Effector CD8-positive, alpha-beta T cell (primary cell): Measurements from ENCODE around the gene TEDDM1.
"Not testable (repeated sequence)": the region's sequence is repeated elsewhere in the genome, so short reads cannot be mapped to it uniquely, and the experiment has no call there.

Source experiments
- DNase-seq: peaks from one replicate; lab custom pipeline; 2025; lab: John Stamatoyannopoulos, UW
- total RNA-seq, 4 experiments: gene quantifications; one replicate each; lab custom pipeline; 2026; lab: John Stamatoyannopoulos, UW

Gene TEDDM1, protein sequence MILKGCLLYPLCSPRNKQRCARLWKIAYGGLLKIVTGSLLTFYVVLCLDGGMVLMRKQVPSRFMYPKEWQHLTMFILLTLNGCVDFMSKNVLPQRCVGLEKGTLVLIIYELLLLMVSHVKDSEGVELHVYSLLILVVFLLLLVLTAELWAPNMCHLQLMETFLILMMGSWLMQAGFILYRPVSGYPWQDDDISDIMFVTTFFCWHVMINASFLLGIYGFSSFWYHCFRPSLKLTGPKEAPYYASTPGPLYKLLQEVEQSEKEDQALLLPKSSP
- total RNA-seq = 0 reads per million in 4 experiments

DNA sequence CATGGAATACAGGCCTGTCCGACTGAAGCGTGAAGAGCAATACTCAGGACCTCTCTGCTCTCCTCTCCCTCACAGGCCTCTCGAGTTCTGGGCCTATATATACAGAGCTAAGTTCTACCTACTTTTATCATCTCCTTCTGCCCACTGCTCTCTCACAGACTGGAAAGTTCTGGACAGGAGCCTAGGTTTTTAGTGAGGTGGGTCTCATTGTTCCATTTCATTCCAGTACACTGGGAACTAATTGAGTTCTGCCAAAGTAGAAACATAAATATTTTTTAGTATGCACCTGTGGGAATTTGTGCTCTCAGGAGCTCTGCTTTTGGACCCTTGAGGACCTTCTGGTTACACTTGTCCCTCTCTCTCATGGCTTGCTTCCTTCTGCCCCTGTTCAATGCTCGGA, at the start of gene TEDDM1:
Gene TEDDM1 (minus strand): TSS at position 101 of the 400 bp plus-strand sequence. CDS start 182 bp downstream, outside the sequence.
- DNase-seq = no peak

DNA sequence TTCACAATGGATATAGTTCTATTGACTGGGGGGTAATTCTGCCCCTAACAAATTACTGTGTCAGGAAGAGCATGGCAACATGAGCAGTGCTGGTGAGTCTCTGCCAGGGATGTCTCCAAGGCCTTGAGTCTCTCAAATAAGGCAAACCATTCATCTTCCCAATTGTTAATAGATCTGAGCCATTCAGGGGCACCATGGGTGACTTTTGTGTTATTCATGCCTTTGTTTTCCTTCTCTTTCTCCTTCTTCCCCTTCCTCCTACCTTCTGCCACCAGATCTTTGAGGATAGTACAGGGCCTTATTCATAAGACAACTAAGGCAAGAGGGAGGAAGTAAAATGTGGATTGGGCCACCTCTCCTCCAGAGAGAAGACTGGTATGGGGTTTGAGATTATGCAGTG, 49.6 kb upstream of the TEDDM1 start, which contains the start of gene RGSL1:
Gene RGSL1 (plus strand): TSS at position 60 of the 400 bp plus-strand sequence. CDS start 20 bp downstream, at position 80.
- no peak for DNase-seq

DNA sequence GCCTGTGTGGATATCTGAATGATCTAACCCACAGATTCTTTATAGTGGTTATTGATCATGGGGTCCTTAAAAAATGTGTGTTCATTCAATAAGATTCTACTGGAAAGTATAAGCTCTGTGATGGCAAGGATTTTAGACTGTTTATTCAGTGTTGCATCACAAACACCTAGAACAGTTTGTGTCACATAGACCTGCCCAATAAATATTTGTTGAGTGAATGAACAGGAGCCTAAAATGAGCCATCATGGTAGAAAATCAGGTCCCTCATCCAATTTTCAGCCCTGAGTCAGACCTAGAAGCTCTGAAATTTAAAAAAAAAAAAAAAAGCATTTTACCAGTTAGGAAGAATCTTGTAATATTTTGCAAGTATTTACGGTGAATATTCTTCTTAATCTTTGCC, 47.2 kb upstream of the TEDDM1 start:
- no peak for DNase-seq

DNA sequence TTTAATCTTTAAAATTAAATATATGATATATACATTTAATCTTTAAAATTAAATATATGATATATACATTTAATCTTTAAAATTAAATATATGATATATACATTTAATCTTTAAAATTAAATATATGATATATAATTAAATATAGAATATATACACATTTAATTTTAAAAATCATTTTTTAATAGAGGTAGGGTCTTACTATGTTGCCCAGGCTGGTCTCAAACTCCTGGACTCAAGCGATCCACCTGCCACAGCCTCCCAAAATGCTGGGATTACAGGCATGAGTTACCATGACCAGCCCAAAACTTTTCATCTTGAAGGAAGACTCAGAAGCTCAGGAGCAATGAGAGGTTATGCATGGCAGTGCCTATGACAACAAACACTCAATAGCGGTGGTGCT, 46.7 kb upstream of the TEDDM1 start:
- DNase-seq = not testable (repeated sequence)

DNA sequence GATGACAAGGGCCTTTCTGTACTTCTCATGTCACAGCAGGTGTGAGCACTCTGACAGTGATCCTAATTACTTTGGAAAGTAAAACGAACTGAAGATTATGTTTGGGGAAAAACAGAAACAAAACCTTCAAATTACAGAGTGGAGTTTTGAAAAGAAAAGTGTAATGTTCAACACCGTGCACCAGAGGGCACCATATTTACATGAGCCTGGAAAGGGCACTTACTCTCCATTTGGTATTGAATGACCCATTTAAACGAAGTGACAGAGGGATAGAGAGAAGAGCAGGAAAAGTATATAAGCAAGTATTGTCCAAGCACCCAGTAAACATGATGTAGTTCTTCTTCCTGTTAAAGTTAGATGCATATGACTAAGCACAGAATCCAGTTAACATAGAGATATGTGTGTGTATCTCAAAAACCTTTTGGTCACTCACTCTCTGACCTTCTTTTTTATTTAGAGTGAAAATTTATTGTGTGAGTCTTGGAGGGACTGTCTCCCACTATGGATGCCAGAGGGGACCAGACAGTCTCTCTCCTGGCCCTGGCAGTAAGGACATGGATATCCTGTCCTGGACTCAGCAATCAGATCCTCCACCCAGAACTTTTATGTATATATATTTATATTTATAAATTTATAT, 45.7 kb upstream of the TEDDM1 start:
- no peak for DNase-seq

DNA sequence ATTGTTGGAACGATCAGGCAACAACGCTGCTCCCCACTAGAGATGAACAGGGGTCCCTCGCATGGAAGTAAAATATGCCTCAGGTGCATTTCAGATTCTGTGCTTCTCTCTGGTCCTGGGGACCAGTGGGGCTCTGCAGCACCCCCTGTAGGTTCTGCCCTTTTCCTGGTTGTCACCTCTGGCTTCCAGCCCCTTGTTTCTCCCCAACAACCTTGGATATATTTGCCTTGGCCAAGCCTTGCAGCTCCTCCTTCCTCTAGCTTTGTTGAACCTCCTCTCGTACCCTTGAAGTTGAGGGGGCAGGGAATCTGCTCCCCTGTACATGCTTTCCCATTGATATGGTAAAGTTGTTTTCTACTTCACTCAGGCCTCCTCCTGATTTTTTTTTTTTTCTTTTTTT, 44.0 kb upstream of the TEDDM1 start:
- no peak for DNase-seq

DNA sequence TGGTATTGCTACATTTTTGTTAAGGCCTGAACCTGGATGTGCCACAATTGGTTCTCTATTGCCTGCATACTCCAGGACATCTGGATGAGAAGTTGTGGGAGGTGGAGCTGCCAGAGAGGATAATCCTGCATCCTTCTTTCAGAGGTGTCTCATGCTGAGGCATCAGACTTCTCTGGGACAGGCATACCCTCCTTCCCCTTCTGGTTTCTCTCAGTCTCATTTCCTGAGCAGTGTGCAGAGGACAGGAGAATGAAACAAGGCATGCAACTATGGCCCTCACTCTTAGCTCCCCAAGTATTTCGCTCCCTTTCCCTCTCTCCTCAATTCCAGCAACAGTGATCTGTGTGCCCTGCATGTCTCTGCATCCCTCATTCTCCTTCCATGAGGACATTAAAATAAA, 41.9 kb upstream of the TEDDM1 start:
- no peak for DNase-seq

DNA sequence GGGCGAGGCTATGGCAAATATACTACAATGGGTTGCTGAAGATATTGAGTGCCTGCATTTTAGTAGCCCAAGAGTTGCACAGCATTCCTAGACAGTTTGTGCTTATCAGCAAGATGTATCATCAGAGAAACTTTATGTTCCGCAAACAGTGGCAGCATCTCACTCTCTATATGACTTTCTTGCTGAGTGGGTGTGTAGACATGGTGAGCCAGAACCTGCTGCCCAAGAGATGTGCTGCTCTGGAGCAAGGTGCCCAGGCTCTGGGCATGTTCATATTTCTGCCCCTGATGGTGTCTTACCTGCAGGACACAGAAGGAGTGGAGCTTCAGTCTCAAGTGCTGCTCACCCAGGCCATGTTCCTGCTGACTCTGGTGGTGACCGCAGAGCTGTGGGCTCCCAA, 41.3 kb upstream of the TEDDM1 start:
- no peak for DNase-seq

DNA sequence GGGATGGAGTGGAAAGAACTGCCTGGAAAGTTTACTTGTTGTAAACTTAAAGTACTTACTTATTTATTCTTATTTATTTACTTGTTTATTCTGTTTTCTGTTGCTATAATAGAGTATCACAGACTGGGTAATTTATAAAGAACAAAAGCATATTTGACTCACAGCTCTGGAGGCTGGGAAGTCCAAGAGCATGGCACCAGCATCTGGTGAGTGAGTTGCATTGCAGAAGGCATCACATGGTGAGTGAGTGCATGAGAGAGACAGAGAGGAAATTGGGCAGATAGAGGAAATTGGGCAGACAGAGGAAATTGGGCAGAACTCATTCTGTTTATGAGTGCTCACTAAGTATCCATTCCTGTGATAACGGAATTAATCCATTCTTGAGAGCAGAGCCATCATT, 37.9 kb upstream of the TEDDM1 start:
- DNase-seq = no peak

DNA sequence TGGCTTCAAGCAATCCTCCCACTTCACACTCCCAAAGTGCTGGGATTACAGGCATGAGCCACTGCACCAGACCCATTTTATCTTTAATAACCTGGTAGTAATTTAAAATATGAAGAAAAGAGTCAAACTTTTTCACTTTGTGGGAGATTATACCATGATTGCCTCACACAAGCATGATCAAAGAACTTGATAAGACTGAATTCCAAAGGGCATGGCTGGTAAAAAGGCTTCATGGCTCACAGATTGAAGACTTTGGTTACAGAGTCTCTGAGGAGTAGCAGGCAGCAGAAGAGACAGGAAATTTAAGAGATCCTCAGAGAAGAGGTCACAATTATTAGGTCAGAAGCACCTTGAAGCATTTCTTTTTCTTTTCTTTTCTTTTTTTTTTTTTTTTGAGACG, 33.1 kb upstream of the TEDDM1 start:
- no peak for DNase-seq

DNA sequence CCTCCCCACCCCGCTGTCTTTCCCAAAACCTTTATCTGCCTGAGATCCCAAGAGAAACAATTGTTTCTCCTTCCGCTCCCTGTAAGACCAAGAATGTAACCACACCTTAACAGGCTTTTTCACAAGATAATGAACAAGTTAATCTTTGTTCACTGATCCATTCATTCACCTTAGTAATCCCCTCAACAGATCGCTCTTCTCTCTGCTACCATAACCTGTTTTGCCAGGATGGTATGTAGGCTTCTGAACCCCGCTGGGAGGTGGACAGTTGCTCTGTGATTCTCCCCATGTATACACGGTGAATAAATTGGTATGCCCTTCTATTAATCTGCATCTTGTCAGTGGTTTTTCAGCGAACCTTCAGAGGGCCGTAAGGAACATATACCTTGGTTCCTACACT, 30.8 kb upstream of the TEDDM1 start:
- DNase-seq = no peak

DNA sequence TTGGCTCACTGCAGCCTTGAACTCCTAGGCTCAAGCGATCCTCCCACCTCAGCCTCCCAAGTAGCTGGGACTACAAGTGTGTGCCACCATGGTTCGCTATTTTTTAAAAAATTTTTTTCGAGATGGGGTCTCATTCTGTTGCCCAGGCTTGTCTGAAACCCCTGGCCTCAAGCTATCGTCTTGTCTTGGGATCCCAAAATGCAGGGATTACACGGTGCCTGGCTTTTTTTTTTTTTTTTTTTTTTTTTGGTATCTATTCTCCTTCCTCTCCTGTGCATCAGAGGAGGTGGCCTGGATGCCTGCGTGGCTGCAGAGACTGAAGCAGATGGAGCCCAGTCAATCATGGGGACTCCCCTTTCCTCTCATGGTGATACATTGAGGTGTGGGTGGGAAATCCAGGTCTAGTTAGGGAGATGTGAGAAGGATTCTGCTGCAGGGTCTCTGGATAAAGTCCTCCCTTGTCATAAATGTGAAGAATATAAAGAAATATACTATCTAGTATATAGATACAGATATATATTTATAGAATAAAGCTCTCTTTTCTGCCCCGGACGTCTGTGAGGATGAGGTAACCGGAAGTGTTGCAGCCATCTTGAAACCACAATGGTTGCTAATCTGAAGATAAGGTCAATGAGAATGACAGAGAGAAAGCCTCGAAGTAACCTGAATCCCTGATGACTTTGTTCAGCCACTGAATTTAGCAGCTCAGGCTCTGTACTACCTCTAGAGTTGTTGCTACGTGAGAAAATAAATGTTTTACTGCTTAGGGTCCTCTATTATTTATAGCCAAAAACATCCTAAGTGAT, 30.0 kb upstream of the TEDDM1 start:
- no peak for DNase-seq

DNA sequence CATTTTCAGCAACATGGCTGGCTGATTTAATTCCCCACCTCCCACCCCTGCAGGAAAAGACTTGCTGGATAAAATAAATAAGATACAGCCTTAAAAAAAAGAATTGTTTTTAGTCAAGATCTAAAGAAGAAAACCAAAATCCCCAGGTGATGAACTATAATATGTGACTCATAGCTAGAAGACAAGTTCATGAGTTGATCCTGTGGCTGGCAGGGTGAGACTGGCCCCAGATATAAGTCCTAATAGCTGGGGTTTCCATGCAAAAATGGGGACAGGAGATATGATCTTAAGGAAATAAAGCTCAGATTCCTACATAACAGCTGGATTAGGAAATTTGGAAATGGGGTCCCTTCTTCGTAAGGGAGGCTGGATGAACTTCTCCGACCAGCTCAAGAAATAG, 27.6 kb upstream of the TEDDM1 start:
- DNase-seq = no peak

DNA sequence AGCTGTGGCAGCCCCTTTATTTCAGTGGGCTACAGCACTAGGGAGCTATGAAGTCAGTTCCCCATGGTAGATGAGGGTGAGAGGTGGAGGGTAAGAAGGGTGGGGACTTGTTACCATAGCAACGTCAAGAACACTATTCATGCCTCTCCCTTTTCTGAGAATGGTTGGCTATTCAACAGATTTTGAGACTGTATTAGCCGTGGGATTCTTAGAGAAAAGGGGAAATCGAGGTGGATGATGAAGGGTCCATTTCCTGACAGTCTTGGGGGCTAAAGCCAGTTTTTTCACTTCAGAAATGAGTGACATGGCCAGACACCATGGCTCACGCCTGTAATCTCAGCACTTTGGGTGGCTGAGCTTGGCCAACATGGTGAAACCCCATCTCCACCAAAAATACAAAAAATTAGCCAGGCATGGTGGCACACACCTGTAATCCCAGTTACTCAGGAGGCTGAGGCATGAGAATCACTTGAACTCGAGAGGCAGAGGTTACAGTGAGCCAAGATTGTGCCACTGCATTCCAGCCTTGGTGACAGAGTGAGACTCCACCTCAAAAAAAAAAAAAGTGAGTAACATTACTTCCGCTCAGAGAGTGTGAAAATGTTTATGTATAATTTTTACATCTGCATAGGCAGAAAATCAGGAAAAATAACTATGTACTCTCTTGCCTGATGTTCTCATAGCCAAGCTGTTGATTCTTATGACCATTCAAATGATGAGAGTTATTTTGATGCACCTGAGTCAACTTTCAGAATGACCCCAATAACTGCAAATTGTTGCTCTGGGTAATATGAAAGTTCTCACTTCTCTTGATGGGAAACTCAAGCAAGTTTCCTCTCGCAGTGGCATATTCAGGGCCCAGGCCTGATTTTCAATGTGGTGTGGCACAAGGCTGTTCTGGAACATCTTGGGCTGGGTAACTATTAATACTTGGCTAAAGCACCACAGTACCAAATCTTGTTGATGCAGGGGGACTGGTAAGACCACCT, 26.3 kb upstream of the TEDDM1 start:
- no peak for DNase-seq

DNA sequence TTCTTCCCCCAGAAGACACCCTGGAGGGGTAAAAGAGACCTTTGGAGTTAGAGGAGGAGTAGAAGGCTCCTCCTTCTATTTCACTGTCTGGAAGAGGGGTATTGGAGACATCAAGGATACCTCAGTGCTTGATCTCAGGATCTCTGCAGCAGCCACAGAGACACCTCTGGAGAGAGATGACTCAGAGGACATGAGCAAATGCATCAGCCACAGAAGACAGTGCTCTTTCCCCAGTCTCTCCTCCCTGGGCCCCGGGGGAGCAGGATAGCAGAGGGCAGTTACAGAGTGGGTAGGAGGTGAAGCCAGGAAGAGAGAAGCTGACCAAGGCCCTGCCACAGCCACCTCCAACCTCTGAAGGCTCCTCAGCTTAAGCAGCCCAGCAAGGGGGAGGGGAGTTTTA, 15.3 kb upstream of the TEDDM1 start:
- DNase-seq = no peak

DNA sequence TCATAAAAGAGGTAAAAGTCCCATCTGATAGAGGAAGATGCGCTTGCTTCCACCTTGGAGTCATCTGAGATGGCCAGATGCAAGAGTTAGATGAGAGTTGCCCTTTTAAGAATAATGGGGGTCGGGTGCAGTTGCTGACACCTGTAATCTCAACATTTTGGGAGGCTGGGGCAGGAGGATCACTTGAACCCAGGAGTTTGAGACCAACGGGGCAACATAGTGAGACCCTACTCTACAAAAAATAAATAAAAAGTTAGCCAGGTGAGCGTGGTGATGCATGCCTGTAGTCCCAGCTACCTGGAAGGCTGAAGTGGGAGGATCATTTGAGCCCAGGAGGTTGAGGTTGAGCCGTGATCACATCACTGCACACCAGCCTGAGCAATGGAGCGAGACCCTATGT, 13.5 kb upstream of the TEDDM1 start:
- no peak for DNase-seq

DNA sequence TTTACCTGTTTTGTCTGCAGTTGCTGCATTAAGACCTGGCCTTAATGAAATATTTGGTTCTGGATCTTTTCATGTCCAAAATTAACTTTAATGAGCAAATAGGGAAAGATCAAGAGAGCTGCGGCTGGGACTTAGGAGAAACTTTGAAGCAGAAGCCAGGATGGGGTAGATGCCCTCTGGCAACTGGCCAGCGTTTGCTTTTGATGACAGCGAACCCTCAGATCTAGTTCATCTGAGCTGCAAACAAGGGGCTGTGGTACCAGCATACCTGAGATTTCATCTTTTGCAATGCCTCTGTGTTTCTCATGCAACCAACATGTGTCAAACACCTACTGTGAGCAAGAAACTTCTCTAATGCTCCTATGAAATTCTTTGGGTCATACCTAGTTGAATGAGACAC, 13.0 kb upstream of the TEDDM1 start:
- no peak for DNase-seq

DNA sequence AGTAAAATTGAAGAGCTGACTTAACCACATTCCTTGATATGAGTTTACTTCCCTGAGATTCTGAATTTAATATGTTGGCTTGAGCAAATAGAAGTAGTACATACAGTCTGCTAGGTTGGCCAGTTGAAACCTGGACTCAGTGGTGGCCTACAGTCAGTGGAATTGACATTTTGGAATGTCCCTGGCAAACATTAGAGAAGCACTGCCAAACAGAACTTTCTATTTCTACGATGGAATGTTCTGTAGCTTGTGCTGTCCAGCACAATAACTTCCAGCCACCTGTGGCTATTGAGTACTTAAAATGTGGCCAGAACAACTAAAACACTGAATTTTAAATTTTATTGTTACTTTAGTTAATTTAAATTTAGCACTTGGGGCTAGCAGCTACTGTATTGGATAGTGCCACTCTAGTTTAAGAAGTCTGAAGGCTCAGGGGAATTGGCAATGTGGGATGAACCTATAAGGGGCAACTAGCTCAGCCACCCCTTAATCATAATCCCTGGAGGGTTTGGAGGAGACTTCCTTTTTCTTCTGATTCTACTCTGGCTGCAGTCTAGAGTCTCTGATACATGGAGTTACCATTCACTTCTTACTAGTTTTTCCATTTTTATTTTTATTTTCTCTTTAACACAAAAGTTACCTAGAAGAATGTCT, 10.3 kb upstream of the TEDDM1 start:
- no peak for DNase-seq

DNA sequence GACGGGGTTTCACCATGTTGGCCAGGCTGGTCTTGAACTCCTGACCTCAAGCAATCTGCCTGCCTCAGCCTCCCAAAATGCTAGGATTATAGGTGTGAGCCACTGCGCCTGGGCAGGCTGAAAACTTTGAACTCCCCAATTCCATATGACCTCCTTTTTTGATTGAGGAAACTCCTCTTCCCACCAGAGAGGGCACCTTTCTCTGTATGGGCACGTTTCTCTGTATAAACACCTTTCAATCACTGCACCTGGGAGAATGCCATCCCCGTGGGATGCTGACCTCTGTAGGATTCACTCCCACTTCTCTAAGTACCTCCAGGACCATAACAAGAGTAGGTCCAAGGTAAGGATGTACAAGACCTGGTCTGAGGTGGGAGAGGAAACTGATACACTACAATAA, 9.7 kb upstream of the TEDDM1 start:
- DNase-seq = no peak

DNA sequence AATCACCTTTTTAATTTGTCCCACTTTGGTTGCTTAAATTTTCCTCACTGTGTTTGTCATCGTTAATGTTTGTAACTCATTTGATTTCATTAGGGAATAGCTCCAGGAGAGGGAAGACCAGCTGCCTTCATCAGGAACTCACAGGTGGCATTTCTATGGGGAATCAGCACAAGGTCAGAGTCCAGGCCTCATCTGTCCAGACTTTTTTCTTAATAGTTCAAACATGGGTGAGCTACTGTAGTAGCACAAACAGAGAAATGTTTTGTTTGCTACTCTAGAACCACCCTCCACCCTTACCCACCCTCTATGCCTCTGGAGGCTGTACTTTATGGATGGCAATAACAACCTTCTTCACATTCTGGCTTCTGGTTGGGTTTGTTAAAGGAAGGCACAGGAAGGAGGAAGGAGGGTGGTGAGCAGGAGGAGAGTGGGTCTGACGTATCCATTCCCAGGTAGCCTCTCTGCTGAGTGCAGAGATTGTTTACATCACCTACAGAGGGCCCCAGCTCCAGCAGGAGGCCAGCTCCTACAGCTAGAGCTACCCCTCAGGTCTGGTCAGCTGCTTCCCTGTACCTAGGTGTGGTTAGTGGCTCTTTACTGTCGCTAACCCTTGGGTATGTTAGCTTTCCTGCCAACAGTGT, 8.1 kb upstream of the TEDDM1 start:
- DNase-seq = no peak

DNA sequence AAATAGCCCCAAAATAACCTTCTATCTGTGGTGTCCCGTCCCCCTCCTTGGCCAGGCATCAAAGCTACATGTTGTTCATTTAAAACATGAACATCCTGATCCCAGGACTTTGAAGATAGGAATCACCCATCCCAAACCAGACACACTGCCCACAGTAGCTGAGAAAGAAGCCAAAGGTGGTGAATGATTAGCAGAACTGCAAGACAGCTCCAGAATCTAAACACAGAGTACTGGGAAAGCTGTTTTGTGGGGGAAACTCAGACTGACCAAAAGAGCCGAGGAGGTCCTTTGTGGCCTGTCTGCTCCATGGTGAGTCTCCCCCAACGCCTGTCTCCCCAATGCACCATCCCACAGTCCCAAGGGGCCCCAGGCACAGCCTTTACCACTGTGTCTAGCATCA, 7.3 kb upstream of the TEDDM1 start:
- DNase-seq = no peak
